ENCODE data around the gene PPP1R13B. TPM values are rescaled to one million over a fixed set of nuclear protein-coding genes. Genes with fewer than 3 reads are reported as not detected.

The PPP1R13B gene
- total RNA-seq, 4 donors from 2014 or later, result 12.7 to 25.0 (median 20.6) TPM

GRCh38 chr14:103698380-103699260 is 148.8 kb downstream of the PPP1R13B start:
- TF ChIP-seq, protein P1, sequence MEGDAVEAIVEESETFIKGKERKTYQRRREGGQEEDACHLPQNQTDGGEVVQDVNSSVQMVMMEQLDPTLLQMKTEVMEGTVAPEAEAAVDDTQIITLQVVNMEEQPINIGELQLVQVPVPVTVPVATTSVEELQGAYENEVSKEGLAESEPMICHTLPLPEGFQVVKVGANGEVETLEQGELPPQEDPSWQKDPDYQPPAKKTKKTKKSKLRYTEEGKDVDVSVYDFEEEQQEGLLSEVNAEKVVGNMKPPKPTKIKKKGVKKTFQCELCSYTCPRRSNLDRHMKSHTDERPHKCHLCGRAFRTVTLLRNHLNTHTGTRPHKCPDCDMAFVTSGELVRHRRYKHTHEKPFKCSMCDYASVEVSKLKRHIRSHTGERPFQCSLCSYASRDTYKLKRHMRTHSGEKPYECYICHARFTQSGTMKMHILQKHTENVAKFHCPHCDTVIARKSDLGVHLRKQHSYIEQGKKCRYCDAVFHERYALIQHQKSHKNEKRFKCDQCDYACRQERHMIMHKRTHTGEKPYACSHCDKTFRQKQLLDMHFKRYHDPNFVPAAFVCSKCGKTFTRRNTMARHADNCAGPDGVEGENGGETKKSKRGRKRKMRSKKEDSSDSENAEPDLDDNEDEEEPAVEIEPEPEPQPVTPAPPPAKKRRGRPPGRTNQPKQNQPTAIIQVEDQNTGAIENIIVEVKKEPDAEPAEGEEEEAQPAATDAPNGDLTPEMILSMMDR (IDR thresholded peaks at IDR 0.05), result no peak
- TF ChIP-seq POLR2A (IDR thresholded peaks at IDR 0.05), result no peak
- H3K4me1 ChIP-seq, result peaks cover 34 to 94% (median 45%) of the 10 kb centered on the region in 3 donors
- H3K9me3 ChIP-seq, result no peaks in the 10 kb centered on the region
- peaks cover 35 to 87% (median 44%) of the 10 kb centered on the region in 3 donors for H3K36me3 ChIP-seq
- no peak overlapping the region for H3K4me3 ChIP-seq
- intact Hi-C loops (cut with DNase I), result loop anchor here (10.0 kb wide), 1 partner anchor 124 kb away; no protein-coding TSS in a partner anchor
- peak overlapping the region; percentile 68 to 84 (median 74) for H3K27ac ChIP-seq
- no peak for DNase-seq
- 35 to 50% methylated on average over 9 to 12 of the region's 33 CpGs for WGBS, 2 donors
- H3K27me3 ChIP-seq, result no peaks in the 10 kb centered on the region

DNA sequence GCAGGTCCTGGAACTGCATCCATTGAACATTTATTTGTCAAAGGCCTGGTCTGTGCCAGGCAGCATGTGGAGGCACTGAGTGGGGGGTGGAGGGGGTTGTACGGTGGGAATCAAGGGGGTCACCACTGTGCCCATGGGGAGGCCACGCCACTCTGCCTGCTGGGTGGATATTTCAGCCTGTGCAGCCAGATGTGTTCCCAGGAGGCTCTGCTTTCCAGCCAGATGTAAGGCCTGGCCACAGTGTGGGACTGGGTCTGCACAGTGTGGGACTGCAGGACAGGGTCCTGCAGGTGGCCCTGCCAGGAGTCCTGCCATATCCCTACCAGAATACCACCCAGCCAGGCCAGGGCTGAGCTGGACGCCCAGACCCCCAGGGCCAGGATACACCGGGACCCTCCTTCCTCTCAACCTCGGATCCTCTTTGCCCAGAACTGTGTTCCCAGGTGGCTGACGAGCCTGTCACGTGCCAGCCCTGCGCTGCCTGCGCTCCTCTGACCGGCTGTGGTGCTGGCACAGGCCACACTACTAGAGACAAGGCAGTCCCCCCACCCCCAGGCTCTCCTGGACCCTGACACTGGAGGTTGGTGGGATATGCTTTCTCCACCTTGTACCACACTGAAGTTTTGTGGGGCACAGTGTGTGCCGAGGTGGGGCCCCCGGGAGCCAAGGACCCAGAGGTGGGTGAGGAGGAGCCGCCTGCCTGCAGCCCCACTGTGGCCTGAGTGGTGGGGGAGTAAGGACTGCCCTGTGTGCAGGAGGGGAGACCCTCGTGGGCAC is 149.6 kb downstream of the PPP1R13B start:
- H3K27me3 ChIP-seq, result no peaks in the 10 kb centered on the region
- TF ChIP-seq, protein P1 (IDR thresholded peaks at IDR 0.05), result no peak
- TF ChIP-seq POLR2A (IDR thresholded peaks at IDR 0.05), result no peak
- intact Hi-C loops (cut with DNase I), result loop anchor here (10.0 kb wide), 1 partner anchor 123 kb away; no protein-coding TSS in a partner anchor
- H3K4me1 ChIP-seq, result peaks cover 34 to 94% (median 53%) of the 10 kb centered on the region in 3 donors
- no peak for DNase-seq
- H3K4me3 ChIP-seq, result no peak overlapping the region
- 77 to 85% methylated on average over 5 to 6 of the region's 14 CpGs for WGBS, 2 donors
- peaks cover 33 to 87% (median 46%) of the 10 kb centered on the region in 3 donors for H3K36me3 ChIP-seq
- peak overlapping the region; percentile 68 to 84 (median 74) for H3K27ac ChIP-seq
- H3K9me3 ChIP-seq, result no peaks in the 10 kb centered on the region

GRCh38 chr14:103697206-103697602 is 150.2 kb downstream of the PPP1R13B start:
- H3K27me3 ChIP-seq, result no peaks in the 10 kb centered on the region
- WGBS, 2 donors, result 30 to 52% methylated on average over 3 of the region's 3 CpGs
- peaks cover 38 to 94% (median 53%) of the 10 kb centered on the region in 3 donors for H3K4me1 ChIP-seq
- no peaks in the 10 kb centered on the region for H3K9me3 ChIP-seq
- intact Hi-C loops (cut with DNase I), result loop anchor here (10.0 kb wide), 1 partner anchor 122 kb away; no protein-coding TSS in a partner anchor
- H3K4me3 ChIP-seq, result no peak overlapping the region
- DNase-seq, result no peak
- H3K36me3 ChIP-seq, result peaks cover 32 to 87% (median 44%) of the 10 kb centered on the region in 3 donors
- peak overlapping the region in 3 of 4 donors; percentile 68 to 84 (median 78) for H3K27ac ChIP-seq
- TF ChIP-seq POLR2A (IDR thresholded peaks at IDR 0.05), result no peak
- TF ChIP-seq, protein P1 (IDR thresholded peaks at IDR 0.05), result no peak

GRCh38 chr14:103696466-103697071 is 150.8 kb downstream of the PPP1R13B start:
- 45 to 48% methylated on average over 10 to 14 of the region's 17 CpGs for WGBS, 2 donors
- TF ChIP-seq, protein P1 (IDR thresholded peaks at IDR 0.05), result no peak
- no peak for TF ChIP-seq POLR2A (IDR thresholded peaks at IDR 0.05)
- Histone ChIP-seq H3K9me3 (no peaks in the 10 kb centered on the region), H3K36me3 (peaks cover 28 to 87% (median 46%) of the 10 kb centered on the region in 3 donors), H3K4me3 (no peak overlapping the region), H3K27me3 (no peaks in the 10 kb centered on the region), H3K4me1 (peaks cover 39 to 97% (median 53%) of the 10 kb centered on the region in 3 donors), H3K27ac (peak overlapping the region in 3 of 4 donors; percentile 68 to 84 (median 73))
- intact Hi-C loops (cut with DNase I), result loop anchor here (10.0 kb wide), 1 partner anchor 122 kb away; no protein-coding TSS in a partner anchor
- no peak for DNase-seq

Data from esophagus squamous epithelium (tissue), 5 donors.